Endothelial cell of umbilical vein (primary cell): ENCODE data around the gene MDGA2. TPM values are rescaled to one million over a fixed set of nuclear protein-coding genes. Genes with fewer than 3 reads are reported as not detected.

Experiments
- BruUV-seq: library from RNA; stranded (reverse); fragments of 400-500 nt; replicated peaks from 2 replicates; lab custom pipeline; 2021; lab: Mats Ljungman, UMichigan
- CTCF ChIA-PET: fragments of 300-600, 350-600 bp; sonication (Branson Sonifier 250); formaldehyde crosslinking; loops from one replicate; lab custom pipeline; 2021; ENCODE audit warnings: antibody characterized with exemption, inconsistent platforms; lab: Charles Lee
- POLR2A ChIA-PET: fragments of 300-600, 350-600 bp; sonication (Branson Sonifier 250); formaldehyde crosslinking; loops from one replicate; lab custom pipeline; 2021; ENCODE audit warnings: antibody characterized with exemption, inconsistent platforms; lab: Charles Lee
- DNase-seq: peaks from one replicate; pipeline ENCODE4 v3.0.0-alpha.2; 2011; ENCODE audit warnings: low read depth, low spot score
- FAIRE-seq: peaks from 2 replicates; lab custom pipeline; 2011; peaks lifted over from hg19 to GRCh38; lab: Jason Lieb, UNC
- H2AFZ ChIP-seq: 2 replicates; pipeline ENCODE4 v1.6.0; 2012; ENCODE audit warnings: low read depth, low read length, control low read depth, inconsistent platforms
- H3K27ac ChIP-seq: 2 replicates; pipeline ENCODE4 v1.5.1; 2011; ENCODE audit warnings: low read depth, mild to moderate bottlenecking, control low read depth, low read length, moderate library complexity; ENCODE audit not compliant: insufficient read depth
- H3K27me3 ChIP-seq, 2 experiments: 2 replicates each; pipeline versions ENCODE4 v1.6.0 to v1.6.1; 2011; ENCODE audit warnings: low read length in 2 of 2, mixed read lengths in 1 of 2; ENCODE audit not compliant: control insufficient read depth in 2 of 2, insufficient read depth in 2 of 2
- H3K36me3 ChIP-seq, 2 experiments: 2 replicates in 1 of 2; 3 replicates in 1 of 2; pipeline ENCODE4 v1.5.1; 2011; ENCODE audit warnings: low read length in 2 of 2, mild to moderate bottlenecking in 1 of 2, moderate library complexity in 1 of 2; ENCODE audit not compliant: control insufficient read depth in 2 of 2, insufficient read depth in 2 of 2; ENCODE audit errors: extremely low read depth in 1 of 2
- H3K4me1 ChIP-seq: 3 replicates; pipeline ENCODE4 v1.5.1; 2011; ENCODE audit warnings: mild to moderate bottlenecking, low read length; ENCODE audit not compliant: control insufficient read depth, insufficient read depth; ENCODE audit errors: extremely low read depth
- H3K4me2 ChIP-seq: 2 replicates; pipeline ENCODE4 v1.6.1; 2011; ENCODE audit warnings: low read length, control low read depth, mixed read lengths; ENCODE audit not compliant: insufficient read depth
- H3K4me3 ChIP-seq, 3 experiments: fragments of 200-600 bp in 1 of 3; sonication (generic), shearing (Covaris generic) in 1 of 3; replicated peaks in 1 of 3; 2 replicates each; pipeline ENCODE4 v1.5.1; 2011 to 2016; ENCODE audit warnings: control low read depth in 3 of 3, low read length in 3 of 3, mild to moderate bottlenecking in 2 of 3, inconsistent platforms in 1 of 3, low read depth in 1 of 3, moderate library complexity in 1 of 3; ENCODE audit not compliant: insufficient read depth in 1 of 3
- H3K79me2 ChIP-seq: 2 replicates; pipeline ENCODE4 v1.6.0; 2012; ENCODE audit warnings: low read length, inconsistent platforms; ENCODE audit not compliant: control insufficient read depth, insufficient read depth
- H3K9ac ChIP-seq: replicated peaks from 2 replicates; pipeline ENCODE3; 2011; ENCODE audit warnings: low read length, control low read depth; ENCODE audit not compliant: insufficient read depth; ENCODE audit errors: extremely low read depth
- H3K9me1 ChIP-seq: replicated peaks from 3 replicates; pipeline ENCODE4 v1.6.0; 2011; ENCODE audit warnings: mild to moderate bottlenecking, low read length; ENCODE audit not compliant: control insufficient read depth, insufficient read depth; ENCODE audit errors: extremely low read depth
- H3K9me3 ChIP-seq: replicated peaks from 2 replicates; pipeline ENCODE4 v1.5.1; 2012; ENCODE audit warnings: low read length, inconsistent platforms; ENCODE audit not compliant: control insufficient read depth, insufficient read depth
- H4K20me1 ChIP-seq: replicated peaks from 2 replicates; pipeline ENCODE3; 2011; ENCODE audit warnings: mild to moderate bottlenecking, low read length; ENCODE audit not compliant: control insufficient read depth, insufficient read depth; ENCODE audit errors: extremely low read depth
- CTCF ChIP-seq, 2 donors: IDR thresholded peaks; 1 replicate in 1 of 2; 2 replicates in 1 of 2; pipeline ENCODE4 v1.5.1; 2011; ENCODE audit warnings: low read length in 2 of 2, mild to moderate bottlenecking in 2 of 2, moderate library complexity in 2 of 2, control low read depth in 1 of 2, inconsistent platforms in 1 of 2, low read depth in 1 of 2; ENCODE audit not compliant: insufficient read depth in 1 of 2; ENCODE audit errors: extremely low read depth in 1 of 2
- GATA2 ChIP-seq: IDR thresholded peaks from 2 replicates; pipeline ENCODE4 v1.7.0; 2011; ENCODE audit warnings: low read depth, mild to moderate bottlenecking, moderate library complexity, mixed read lengths, low read length; ENCODE audit not compliant: insufficient read length, insufficient read depth
- JUN ChIP-seq: IDR thresholded peaks from 2 replicates; pipeline ENCODE4 v1.6.1; 2011; ENCODE audit warnings: borderline replicate concordance, low read depth; ENCODE audit not compliant: insufficient read length, insufficient read depth
- MAX ChIP-seq: IDR thresholded peaks from 2 replicates; pipeline ENCODE4 v1.6.1; 2011; ENCODE audit not compliant: insufficient read depth, insufficient read length
- MYC ChIP-seq: IDR thresholded peaks from one replicate; pipeline ENCODE4 v1.6.1; 2011; ENCODE audit warnings: mild to moderate bottlenecking, low read depth, low read length
- POLR2AphosphoS5 ChIP-seq: IDR thresholded peaks from 2 replicates; pipeline ENCODE4 v1.6.1; 2012; ENCODE audit warnings: low read depth, mild to moderate bottlenecking, control low read depth, low read length, moderate library complexity; ENCODE audit not compliant: insufficient read depth
- dilution Hi-C: fragments of 300-500 bp; cut with MboI; formaldehyde crosslinking; loops from one replicate; pipeline ENCODE4 v1.15.0; 2019; ENCODE audit warnings: low sequenced_read_pairs; ENCODE audit not compliant: extremely low pct_ligation_motif_present
- intact Hi-C: fragments of 100-400 bp; cut with micrococcal nuclease; formaldehyde crosslinking; loops from one replicate; pipeline ENCODE4 v1.10.0; 2022
- polyA plus RNA-seq, 4 experiments: library from polyadenylated mRNA; depleted of rRNA in 3 of 4; stranded (reverse) in 3 of 4; unstranded in 1 of 4; fragments of >200 nt; gene quantifications; 2 replicates each; pipeline versions ENCODE4 v1.2.1 to v1.2.3, GENCODE V29; 2011 to 2012; ENCODE audit warnings: missing spikeins in 1 of 4
- total RNA-seq: library from RNA; stranded (reverse); gene quantifications from 2 replicates; pipeline ENCODE4 v1.2.3, GENCODE V29; 2021

Gene MDGA2
- total and polyA plus RNA-seq, 2 donors (not counting 3 experiments of a cell fraction or from before 2014, with no cell fraction given): not detected

DNA sequence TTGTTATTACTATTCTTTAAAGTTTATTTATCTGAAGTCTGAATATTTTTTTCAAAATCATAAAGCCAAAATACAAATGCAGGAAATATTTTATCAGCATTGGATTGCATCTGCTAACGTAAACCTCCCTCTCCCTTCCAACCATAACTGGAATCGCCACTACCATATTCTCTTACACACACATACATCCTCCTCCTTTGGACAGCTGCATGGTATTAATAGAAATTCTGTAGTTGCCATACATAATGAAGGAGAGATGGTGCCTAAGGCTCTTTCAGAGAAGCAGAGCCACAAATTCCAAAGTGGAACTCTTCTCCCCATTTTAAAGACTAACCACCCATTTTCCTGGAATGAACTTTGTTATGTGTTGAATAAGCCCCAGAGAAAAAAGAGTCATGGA, 352.7 kb downstream of the MDGA2 start:
- ChIA-PET POLR2A (no interaction called here), CTCF (no interaction called here)
- dilution Hi-C loops (no loop called here), intact Hi-C loops (no loop called here)
- no peaks in the 10 kb centered on the region for H3K9me3 ChIP-seq
- H3K4me1 ChIP-seq: no peaks in the 10 kb centered on the region
- H3K27me3 ChIP-seq: no peaks in the 10 kb centered on the region
- no peak overlapping the region for H3K9ac ChIP-seq
- no peaks in the 10 kb centered on the region for H3K9me1 ChIP-seq
- FAIRE-seq: no peak
- DNase-seq: no peak
- H3K4me2 ChIP-seq: no peak overlapping the region
- BruUV-seq: no TSS peak
- TF ChIP-seq POLR2AphosphoS5 (no peak), JUN (no peak), MAX (no peak), CTCF (IDR thresholded peaks at IDR 0.05; ENCODE audit: extremely low read depth in 1 of 2, insufficient read depth in 1 of 2, low read depth in 1 of 2, low read length in 2 of 2) (no peak), MYC (no peak), GATA2 (no peak)
- no peaks in the 10 kb centered on the region for H4K20me1 ChIP-seq
- H2AFZ ChIP-seq: no peak overlapping the region
- no peak overlapping the region for H3K27ac ChIP-seq
- no peaks in the 10 kb centered on the region for H3K36me3 ChIP-seq
- H3K4me3 ChIP-seq: no peak overlapping the region
- no peaks in the 10 kb centered on the region for H3K79me2 ChIP-seq
